GM12873 (cell line): ENCODE measurements around the gene CMTM7.

ENCODE experiments used
- CTCF ChIP-seq: IDR thresholded peaks from 2 replicates; pipeline ENCODE4 v1.5.1; 2012; ENCODE audit warnings: low read depth, mild to moderate bottlenecking, moderate library complexity, low read length, control low read depth; ENCODE audit not compliant: insufficient read depth; ENCODE audit errors: missing control alignments

The CMTM7 gene

GRCh38 chr3:32401126-32401525 is 9.5 kb downstream of the CMTM7 start:
- no peak for TF ChIP-seq CTCF

- TF ChIP-seq CTCF: no peak
These were observed 10.0 kb downstream of the CMTM7 start for GRCh38 chr3:32401556-32402081.

GRCh38 chr3:32403663-32404062 is 12.0 kb downstream of the CMTM7 start:
- no peak for TF ChIP-seq CTCF

- no peak for TF ChIP-seq CTCF
These were observed 13.1 kb downstream of the CMTM7 start for GRCh38 chr3:32404714-32405113.

GRCh38 chr3:32405155-32405554 is 13.5 kb downstream of the CMTM7 start:
- no peak for TF ChIP-seq CTCF

GRCh38 chr3:32405711-32406323 is 14.2 kb downstream of the CMTM7 start:
- no peak for TF ChIP-seq CTCF

GRCh38 chr3:32406486-32407408 is 15.1 kb downstream of the CMTM7 start:
- TF ChIP-seq CTCF: no peak
